Endothelial cell of umbilical vein (primary cell): ENCODE data around the gene SRSF9. TPM values are rescaled to one million over a fixed set of nuclear protein-coding genes. Genes with fewer than 3 reads are reported as not detected.

Experiments used
- BruUV-seq: library from RNA; stranded (reverse); fragments of 400-500 nt; replicated peaks from 2 replicates; lab custom pipeline; 2021; lab: Mats Ljungman, UMichigan
- CTCF ChIA-PET: fragments of 300-600, 350-600 bp; sonication (Branson Sonifier 250); formaldehyde crosslinking; loops from one replicate; lab custom pipeline; 2021; ENCODE audit warnings: antibody characterized with exemption, inconsistent platforms; lab: Charles Lee
- POLR2A ChIA-PET: fragments of 300-600, 350-600 bp; sonication (Branson Sonifier 250); formaldehyde crosslinking; loops from one replicate; lab custom pipeline; 2021; ENCODE audit warnings: antibody characterized with exemption, inconsistent platforms; lab: Charles Lee
- DNase-seq: peaks from one replicate; pipeline ENCODE4 v3.0.0-alpha.2; 2011; ENCODE audit warnings: low read depth, low spot score
- FAIRE-seq: peaks from 2 replicates; lab custom pipeline; 2011; peaks lifted over from hg19 to GRCh38; lab: Jason Lieb, UNC
- H2AFZ ChIP-seq: 2 replicates; pipeline ENCODE4 v1.6.0; 2012; ENCODE audit warnings: low read depth, low read length, control low read depth, inconsistent platforms
- H3K27ac ChIP-seq: 2 replicates; pipeline ENCODE4 v1.5.1; 2011; ENCODE audit warnings: low read depth, mild to moderate bottlenecking, control low read depth, low read length, moderate library complexity; ENCODE audit not compliant: insufficient read depth
- H3K27me3 ChIP-seq, 2 experiments: 2 replicates each; pipeline versions ENCODE4 v1.6.0 to v1.6.1; 2011; ENCODE audit warnings: low read length in 2 of 2, mixed read lengths in 1 of 2; ENCODE audit not compliant: control insufficient read depth in 2 of 2, insufficient read depth in 2 of 2
- H3K36me3 ChIP-seq, 2 experiments: 2 replicates in 1 of 2; 3 replicates in 1 of 2; pipeline ENCODE4 v1.5.1; 2011; ENCODE audit warnings: low read length in 2 of 2, mild to moderate bottlenecking in 1 of 2, moderate library complexity in 1 of 2; ENCODE audit not compliant: control insufficient read depth in 2 of 2, insufficient read depth in 2 of 2; ENCODE audit errors: extremely low read depth in 1 of 2
- H3K4me1 ChIP-seq: 3 replicates; pipeline ENCODE4 v1.5.1; 2011; ENCODE audit warnings: mild to moderate bottlenecking, low read length; ENCODE audit not compliant: control insufficient read depth, insufficient read depth; ENCODE audit errors: extremely low read depth
- H3K4me2 ChIP-seq: 2 replicates; pipeline ENCODE4 v1.6.1; 2011; ENCODE audit warnings: low read length, control low read depth, mixed read lengths; ENCODE audit not compliant: insufficient read depth
- H3K4me3 ChIP-seq, 3 experiments: fragments of 200-600 bp in 1 of 3; sonication (generic), shearing (Covaris generic) in 1 of 3; replicated peaks in 1 of 3; 2 replicates each; pipeline ENCODE4 v1.5.1; 2011 to 2016; ENCODE audit warnings: control low read depth in 3 of 3, low read length in 3 of 3, mild to moderate bottlenecking in 2 of 3, inconsistent platforms in 1 of 3, low read depth in 1 of 3, moderate library complexity in 1 of 3; ENCODE audit not compliant: insufficient read depth in 1 of 3
- H3K79me2 ChIP-seq: 2 replicates; pipeline ENCODE4 v1.6.0; 2012; ENCODE audit warnings: low read length, inconsistent platforms; ENCODE audit not compliant: control insufficient read depth, insufficient read depth
- H3K9ac ChIP-seq: replicated peaks from 2 replicates; pipeline ENCODE3; 2011; ENCODE audit warnings: low read length, control low read depth; ENCODE audit not compliant: insufficient read depth; ENCODE audit errors: extremely low read depth
- H3K9me1 ChIP-seq: replicated peaks from 3 replicates; pipeline ENCODE4 v1.6.0; 2011; ENCODE audit warnings: mild to moderate bottlenecking, low read length; ENCODE audit not compliant: control insufficient read depth, insufficient read depth; ENCODE audit errors: extremely low read depth
- H3K9me3 ChIP-seq: replicated peaks from 2 replicates; pipeline ENCODE4 v1.5.1; 2012; ENCODE audit warnings: low read length, inconsistent platforms; ENCODE audit not compliant: control insufficient read depth, insufficient read depth
- H4K20me1 ChIP-seq: replicated peaks from 2 replicates; pipeline ENCODE3; 2011; ENCODE audit warnings: mild to moderate bottlenecking, low read length; ENCODE audit not compliant: control insufficient read depth, insufficient read depth; ENCODE audit errors: extremely low read depth
- CTCF ChIP-seq, 2 donors: IDR thresholded peaks; 1 replicate in 1 of 2; 2 replicates in 1 of 2; pipeline ENCODE4 v1.5.1; 2011; ENCODE audit warnings: low read length in 2 of 2, mild to moderate bottlenecking in 2 of 2, moderate library complexity in 2 of 2, control low read depth in 1 of 2, inconsistent platforms in 1 of 2, low read depth in 1 of 2; ENCODE audit not compliant: insufficient read depth in 1 of 2; ENCODE audit errors: extremely low read depth in 1 of 2
- EZH2 ChIP-seq: IDR thresholded peaks from 2 replicates; pipeline ENCODE4 v1.6.1; 2012; ENCODE audit warnings: borderline replicate concordance, low read depth, mild to moderate bottlenecking, moderate library complexity, low read length, inconsistent platforms; ENCODE audit not compliant: severe bottlenecking
- FOS ChIP-seq: IDR thresholded peaks from 2 replicates; pipeline ENCODE4 v1.6.1; 2011; ENCODE audit warnings: mild to moderate bottlenecking, low read length, moderate library complexity, borderline replicate concordance; ENCODE audit not compliant: insufficient read depth
- GATA2 ChIP-seq: IDR thresholded peaks from 2 replicates; pipeline ENCODE4 v1.7.0; 2011; ENCODE audit warnings: low read depth, mild to moderate bottlenecking, moderate library complexity, mixed read lengths, low read length; ENCODE audit not compliant: insufficient read length, insufficient read depth
- JUN ChIP-seq: IDR thresholded peaks from 2 replicates; pipeline ENCODE4 v1.6.1; 2011; ENCODE audit warnings: borderline replicate concordance, low read depth; ENCODE audit not compliant: insufficient read length, insufficient read depth
- MAX ChIP-seq: IDR thresholded peaks from 2 replicates; pipeline ENCODE4 v1.6.1; 2011; ENCODE audit not compliant: insufficient read depth, insufficient read length
- MYC ChIP-seq: IDR thresholded peaks from one replicate; pipeline ENCODE4 v1.6.1; 2011; ENCODE audit warnings: mild to moderate bottlenecking, low read depth, low read length
- POLR2A ChIP-seq: IDR thresholded peaks from 2 replicates; pipeline ENCODE4 v1.6.1; 2012; ENCODE audit warnings: low read depth, mild to moderate bottlenecking, control low read depth, low read length
- POLR2AphosphoS5 ChIP-seq: IDR thresholded peaks from 2 replicates; pipeline ENCODE4 v1.6.1; 2012; ENCODE audit warnings: low read depth, mild to moderate bottlenecking, control low read depth, low read length, moderate library complexity; ENCODE audit not compliant: insufficient read depth
- dilution Hi-C: fragments of 300-500 bp; cut with MboI; formaldehyde crosslinking; loops from one replicate; pipeline ENCODE4 v1.15.0; 2019; ENCODE audit warnings: low sequenced_read_pairs; ENCODE audit not compliant: extremely low pct_ligation_motif_present
- intact Hi-C: fragments of 100-400 bp; cut with micrococcal nuclease; formaldehyde crosslinking; loops from one replicate; pipeline ENCODE4 v1.10.0; 2022
- polyA plus RNA-seq, 4 experiments: library from polyadenylated mRNA; depleted of rRNA in 3 of 4; stranded (reverse) in 3 of 4; unstranded in 1 of 4; fragments of >200 nt; gene quantifications; 2 replicates each; pipeline versions ENCODE4 v1.2.1 to v1.2.3, GENCODE V29; 2011 to 2012; ENCODE audit warnings: missing spikeins in 1 of 4
- total RNA-seq: library from RNA; stranded (reverse); gene quantifications from 2 replicates; pipeline ENCODE4 v1.2.3, GENCODE V29; 2021

Gene SRSF9
- total and polyA plus RNA-seq, 2 donors (not counting 3 experiments of a cell fraction or from before 2014, with no cell fraction given), result 153 to 226 TPM

GRCh38 chr12:120500581-120500980 lies 31.0 kb upstream of the SRSF9 start:
- no TSS peak for BruUV-seq

More at GRCh38 chr12:120500581-120500980, 31.0 kb upstream of the SRSF9 start:
- FAIRE-seq, result no peak
- no peaks in the 10 kb centered on the region for H3K9me3 ChIP-seq
- no peaks in the 10 kb centered on the region for H3K9me1 ChIP-seq
- peak; percentile 33 for DNase-seq
- H3K79me2 ChIP-seq, result peaks cover 24% of the 10 kb centered on the region
- TF ChIP-seq POLR2A (no peak), GATA2 (no peak), POLR2AphosphoS5 (no peak), FOS (no peak), CTCF (IDR thresholded peaks at IDR 0.05; ENCODE audit: extremely low read depth in 1 of 2, insufficient read depth in 1 of 2, low read depth in 1 of 2, low read length in 2 of 2) (no peak), JUN (no peak), EZH2 (no peak), MYC (no peak), MAX (no peak)
- no peaks in the 10 kb centered on the region for H3K27me3 ChIP-seq
- intact Hi-C loops, result no loop called here
- peaks cover 10 to 12% of the 10 kb centered on the region in 2 experiments for H3K36me3 ChIP-seq
- peaks cover 11% of the 10 kb centered on the region for H4K20me1 ChIP-seq
- H3K9ac ChIP-seq, result no peak overlapping the region
- ChIA-PET CTCF (interaction anchor here (0.8 to 1.8 kb wide), 3 partner anchors 9 to 49 kb away, joined by 3 to 8 read pairs (median 5); partner anchors contain the start of gene COQ5), POLR2A (no interaction called here)
- dilution Hi-C loops, result no loop called here
- H3K4me1 ChIP-seq, result peaks cover 9% of the 10 kb centered on the region
- H3K27ac ChIP-seq, result no peak overlapping the region
- no peak overlapping the region for H2AFZ ChIP-seq
- H3K4me3 ChIP-seq, result no peak overlapping the region
- H3K4me2 ChIP-seq, result no peak overlapping the region
